ENCODE results near the gene BBOF1.

BBOF1 gene

DNA sequence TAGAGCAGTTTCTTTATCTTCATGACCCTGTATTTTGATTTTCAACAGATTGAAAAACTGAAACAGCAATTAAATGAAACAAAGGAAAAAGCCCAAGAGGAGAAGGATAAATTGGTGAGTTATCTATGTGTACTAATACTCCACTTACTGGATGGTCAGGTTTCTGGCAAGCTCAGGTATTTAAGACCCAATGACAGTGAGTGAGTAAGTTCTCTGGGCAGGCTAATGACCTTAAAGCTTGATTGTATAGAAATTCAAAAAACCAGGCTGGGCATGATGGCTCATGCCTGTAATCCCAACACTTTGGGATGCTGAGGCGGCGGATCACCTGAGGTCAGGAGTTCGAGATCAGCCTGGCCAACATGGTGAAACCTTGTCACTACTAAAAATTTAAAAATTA, 10.0 kb downstream of the BBOF1 start:
- DNase-seq (ENCODE audit: low spot score): no peak

DNA sequence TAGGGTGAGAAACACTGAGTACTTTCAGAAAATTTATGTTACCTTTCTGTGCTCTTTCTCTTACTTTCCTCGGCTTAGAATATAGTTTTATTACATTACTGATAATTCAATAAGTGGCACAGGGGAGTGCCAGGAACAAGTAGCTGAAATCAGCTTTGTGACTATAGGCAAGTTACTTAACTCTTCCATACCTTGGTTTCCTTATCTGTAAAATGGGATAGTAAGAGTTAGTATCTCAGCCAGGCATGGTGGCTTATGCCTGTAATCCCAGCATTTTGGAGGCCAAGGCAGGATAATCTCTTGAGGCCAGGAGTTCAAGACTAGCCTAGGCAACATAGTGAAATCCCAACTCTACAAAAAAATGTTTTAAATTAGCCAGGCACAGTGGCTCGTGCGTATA, 15.4 kb downstream of the BBOF1 start:
- no peak for DNase-seq (ENCODE audit: low spot score)

DNA sequence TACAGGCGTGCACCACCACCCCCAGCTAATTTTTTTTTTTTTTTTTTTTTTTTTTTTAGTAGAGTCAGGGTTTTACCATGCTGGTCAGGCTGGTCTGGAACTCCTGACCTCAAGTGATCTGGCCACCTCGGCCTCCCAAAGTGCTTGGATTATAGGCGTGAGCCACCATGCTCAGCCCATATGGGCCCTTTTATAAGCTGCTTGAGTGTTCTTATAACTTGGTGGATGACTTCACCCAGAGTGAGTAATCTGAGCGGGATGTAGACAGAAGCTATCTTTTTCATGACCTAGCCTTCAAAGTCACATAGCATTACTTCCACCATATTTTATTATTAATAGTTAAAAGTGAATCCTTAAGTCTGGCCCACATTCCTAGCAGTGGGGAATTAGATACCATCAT, 16.4 kb downstream of the BBOF1 start:
- DNase-seq (ENCODE audit: low spot score): no peak

DNA sequence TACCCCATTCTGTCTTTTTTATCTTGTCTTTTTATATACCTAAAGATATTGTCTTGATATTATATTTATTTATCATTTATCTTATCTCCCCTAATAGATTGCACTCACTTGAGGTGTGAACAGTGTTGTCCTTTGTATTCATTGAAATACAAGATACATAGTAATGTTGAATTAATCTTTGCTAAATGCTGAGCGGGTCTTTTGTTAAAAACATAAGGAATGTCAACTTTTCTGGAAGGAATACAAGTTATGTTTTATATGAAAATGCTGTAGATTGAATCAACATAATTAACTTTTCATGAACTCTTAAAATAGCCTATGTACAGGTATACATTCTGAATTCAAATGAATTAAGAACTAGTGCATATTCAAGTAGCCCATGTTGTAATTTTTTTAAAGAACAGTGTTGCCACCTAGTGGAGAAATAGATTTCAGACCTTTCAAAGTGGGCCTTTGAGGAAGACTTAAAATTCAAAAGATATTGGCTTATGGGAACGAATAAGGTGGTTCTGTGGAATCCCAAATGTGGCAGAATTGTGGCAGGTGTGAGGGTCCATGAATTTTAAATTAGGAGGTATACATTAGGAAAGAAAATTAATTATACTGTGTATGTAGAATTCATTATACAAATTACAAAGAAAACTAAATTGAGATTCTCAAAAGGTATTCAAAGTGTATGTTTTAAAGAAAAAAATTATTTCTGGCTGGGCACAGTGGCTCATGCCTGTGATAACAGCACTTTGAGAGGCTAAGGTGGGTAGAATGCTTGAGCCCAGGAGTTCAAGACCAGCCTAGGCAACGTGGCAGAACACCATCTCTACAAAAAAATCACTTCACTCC, 19.1 kb downstream of the BBOF1 start:
- peak; percentile 69 for DNase-seq (ENCODE audit: low spot score)

DNA sequence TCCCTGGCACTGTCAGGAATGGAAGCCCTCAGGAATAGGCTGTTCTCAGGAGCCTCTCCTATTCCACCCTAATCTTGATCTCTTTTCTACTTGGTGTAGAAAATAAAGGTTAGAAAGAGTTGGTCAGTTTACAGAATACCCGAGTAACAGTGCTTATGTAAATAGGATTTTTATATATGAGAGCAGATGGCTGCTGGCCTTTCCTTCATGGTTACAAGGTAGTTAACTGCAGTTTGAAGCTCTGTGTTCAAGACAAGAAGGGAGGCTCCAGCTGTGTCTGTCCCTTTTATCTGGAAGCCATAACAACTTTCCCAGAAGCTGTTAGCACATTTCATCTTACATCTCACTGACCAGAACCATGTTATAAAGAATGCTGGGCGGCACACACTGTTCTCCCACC, 23.1 kb downstream of the BBOF1 start:
- DNase-seq (ENCODE audit: low spot score): no peak

DNA sequence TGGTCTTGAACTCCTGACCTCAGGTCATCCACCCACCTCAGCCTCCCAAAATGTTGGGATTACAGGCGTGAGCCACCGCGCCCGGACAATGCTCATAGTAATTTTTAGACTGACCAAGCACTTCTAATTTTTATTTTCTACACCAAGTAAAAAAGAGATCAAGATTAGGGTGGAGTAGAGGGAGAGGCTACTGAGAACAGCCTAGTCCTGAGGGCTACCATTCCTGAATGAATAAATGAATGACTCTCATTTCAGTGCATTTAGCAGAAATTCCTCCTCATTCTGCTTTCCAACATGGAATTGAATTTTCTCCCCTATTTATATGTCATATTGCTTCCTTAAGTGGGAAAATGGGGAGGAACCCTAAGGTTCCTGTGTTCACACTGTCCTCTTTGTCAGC, 26.4 kb downstream of the BBOF1 start:
- DNase-seq (ENCODE audit: low spot score): no peak

DNA sequence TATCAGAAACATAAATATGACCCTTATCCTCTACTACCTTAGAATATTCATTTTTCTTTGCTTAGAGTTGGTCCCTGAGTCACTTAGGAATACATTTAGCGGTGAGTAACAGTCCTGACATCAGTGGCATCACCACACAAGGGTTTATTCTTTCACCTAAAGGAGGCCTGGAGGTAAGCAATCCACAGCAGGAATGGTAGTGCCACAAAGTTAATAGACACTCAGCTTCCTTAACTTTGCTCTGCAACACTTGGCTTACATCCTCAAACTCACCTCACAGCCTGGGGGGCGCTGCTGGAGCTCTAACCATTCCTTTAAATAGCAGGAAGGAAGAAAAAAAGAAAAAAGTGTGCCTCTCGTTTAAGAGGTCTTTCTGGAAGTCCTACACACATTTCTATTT, 29.1 kb downstream of the BBOF1 start:
- no peak for DNase-seq (ENCODE audit: low spot score)

DNA sequence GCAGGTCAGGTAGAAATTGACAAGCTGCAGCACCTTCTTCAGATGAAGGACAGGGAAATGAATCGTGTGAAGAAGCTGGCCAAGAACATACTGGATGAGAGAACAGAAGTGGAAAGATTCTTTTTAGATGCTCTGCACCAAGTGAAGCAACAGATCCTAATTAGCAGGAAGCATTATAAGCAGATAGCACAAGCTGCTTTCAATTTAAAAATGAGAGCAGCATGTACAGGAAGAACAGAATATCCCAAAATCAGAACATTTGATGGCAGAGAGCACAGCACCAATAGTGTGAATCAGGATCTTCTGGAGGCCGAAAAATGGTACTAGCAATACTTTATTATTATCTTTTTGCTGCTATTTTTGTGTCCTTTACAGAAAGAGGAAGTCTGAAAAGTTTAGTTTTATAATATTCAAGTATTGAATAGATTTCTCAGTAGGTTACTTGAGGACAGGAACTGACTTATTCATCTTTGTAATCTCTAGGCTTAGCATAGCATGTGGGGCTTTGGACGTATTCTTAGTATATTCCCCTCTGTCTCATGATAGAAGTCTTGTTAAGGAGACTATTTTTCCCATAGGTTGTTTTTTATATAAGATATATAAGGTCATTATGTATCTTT, 30.8 kb downstream of the BBOF1 start:
- DNase-seq (ENCODE audit: low spot score): no peak

DNA sequence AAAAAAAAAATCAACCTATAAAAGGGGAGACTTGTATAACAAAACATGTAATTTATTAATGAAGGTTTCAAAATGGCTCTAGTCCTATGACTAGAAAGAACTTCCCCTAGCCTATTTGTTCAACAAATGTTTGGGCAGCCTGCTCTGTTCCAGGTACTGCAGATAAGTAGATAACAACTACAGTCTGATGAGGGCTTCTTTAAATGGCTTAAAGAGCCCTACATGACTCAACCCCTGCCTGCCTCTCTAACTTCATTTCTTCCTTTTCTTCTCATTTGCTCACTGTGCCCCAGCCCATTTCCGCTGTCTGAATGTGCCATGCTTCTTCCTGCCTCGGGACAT, 43.6 kb downstream of the BBOF1 start:
- no peak for DNase-seq (ENCODE audit: low spot score)

DNA sequence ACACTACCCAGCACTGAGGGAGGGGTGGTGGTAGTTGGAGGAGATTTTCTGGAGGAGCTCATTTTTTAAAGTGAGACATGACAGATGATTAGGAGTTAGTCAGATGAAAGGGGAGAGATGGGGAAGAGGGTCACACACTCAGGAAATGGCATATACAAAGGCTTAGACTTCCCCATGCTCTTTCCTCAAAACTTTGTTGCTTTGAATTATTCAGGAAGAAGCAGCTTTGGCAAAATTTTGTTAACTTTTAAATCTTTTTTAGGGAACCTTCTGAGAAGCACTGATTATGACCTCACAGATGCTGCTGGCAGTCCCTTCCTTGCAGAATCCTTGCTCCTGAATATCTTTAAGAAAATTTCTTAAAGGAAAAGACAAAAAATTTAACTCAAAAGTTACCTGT, 45.3 kb downstream of the BBOF1 start:
- no peak for DNase-seq (ENCODE audit: low spot score)

DNA sequence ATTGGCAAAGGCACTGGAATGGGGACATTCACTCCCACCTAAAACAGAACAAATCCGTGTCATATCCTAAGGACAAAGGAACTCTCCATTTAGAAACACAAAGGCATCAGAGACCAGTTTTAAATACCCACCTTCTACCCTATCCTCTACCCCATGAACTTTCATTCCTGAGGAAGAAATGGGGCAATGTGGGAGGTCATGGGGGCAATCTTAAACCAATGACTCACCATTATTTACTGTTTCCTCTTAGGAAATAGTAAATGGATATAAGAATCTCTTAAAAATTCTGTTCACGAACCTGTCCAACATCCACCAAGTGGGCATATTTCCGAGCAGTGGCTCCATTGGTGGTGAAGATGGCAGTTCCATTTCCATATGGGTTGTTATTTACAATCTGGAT, 45.7 kb downstream of the BBOF1 start:
- DNase-seq (ENCODE audit: low spot score): no peak

DNA sequence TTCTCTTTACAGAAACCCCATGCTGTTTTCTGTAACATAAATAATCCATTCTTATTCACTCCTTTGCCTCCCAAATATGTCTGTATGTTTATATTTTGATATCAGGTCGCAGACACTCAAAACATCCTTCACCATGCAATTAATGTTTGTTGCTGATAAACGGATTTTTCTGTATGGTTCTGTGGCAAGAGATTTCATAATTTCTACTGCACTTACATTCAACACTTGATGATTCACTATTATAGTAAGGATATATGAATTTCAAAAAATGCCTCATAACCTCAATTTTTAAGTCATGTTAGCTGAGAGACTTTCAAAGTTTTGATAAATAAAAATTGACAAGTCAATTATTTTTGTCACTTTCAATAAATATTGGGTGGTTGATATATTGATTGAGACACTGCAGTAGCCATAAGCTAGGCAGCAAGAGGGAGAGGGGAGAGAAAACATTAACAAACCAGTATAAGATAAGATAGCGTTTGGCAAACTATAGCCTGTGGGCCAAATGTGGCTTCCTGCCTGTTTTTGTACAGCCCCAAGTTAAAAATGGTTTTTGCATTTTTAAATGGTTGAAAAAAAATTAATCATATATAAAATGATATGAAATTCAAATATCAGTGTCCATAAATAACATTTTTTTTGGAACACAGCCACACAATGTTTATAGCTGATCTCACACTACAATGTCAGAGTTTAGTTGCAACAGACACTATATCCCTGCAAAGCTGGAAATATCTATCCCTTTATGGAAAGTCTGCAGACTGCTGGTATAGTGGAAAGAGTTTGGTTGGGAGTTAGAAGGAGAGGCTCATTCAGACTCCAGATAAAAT, 46.8 kb downstream of the BBOF1 start:
- DNase-seq (ENCODE audit: low spot score): no peak

DNA sequence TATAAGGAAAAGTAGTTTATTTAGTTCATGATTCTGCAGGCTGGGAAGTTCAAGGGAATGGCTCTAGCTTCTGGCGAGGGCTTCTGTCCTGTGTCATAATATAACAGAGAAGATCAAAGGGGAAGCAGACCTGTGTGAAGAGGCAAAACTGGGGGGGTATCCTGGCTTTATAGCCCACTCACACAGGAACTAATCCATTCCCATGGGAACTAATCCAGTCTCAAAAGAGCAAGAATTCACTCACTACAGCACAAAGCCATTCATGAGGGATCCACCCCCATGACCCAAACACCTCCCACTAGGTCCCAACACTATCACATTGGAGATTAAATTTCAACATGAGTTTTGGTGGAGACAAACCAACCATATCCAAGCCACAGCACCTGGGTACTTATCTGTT, 58.3 kb downstream of the BBOF1 start:
- DNase-seq (ENCODE audit: low spot score): no peak

DNA sequence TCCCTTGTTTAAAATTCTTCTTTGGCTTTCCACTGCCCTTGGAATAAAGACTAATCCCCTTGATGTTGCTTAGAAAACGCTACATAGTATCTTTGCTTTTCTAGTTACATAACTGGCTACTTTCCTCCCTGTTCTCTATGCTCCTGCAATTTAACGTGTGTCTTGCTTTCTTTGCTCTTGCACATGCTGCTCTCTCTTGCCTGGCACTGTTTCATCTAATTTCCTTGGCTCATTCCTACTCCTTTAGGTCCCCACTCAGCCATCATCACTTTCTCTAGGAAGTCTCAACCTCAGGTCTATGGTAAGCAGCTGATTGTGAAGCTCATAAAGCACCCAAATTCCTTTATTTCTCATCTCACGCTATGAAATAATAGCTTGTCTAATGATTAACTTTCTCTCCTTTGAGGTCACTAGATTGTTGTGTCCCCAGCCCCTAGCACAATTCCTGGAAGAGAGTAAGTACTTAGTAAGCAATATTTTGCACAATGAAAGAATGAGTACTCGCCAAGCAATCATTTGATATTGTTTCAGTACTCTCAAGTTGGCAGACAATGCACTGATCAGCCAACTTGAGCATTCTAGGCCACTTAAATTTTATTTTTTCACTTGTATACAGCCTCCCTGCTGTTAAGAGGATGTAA, 61.8 kb downstream of the BBOF1 start:
- DNase-seq (ENCODE audit: low spot score): no peak

DNA sequence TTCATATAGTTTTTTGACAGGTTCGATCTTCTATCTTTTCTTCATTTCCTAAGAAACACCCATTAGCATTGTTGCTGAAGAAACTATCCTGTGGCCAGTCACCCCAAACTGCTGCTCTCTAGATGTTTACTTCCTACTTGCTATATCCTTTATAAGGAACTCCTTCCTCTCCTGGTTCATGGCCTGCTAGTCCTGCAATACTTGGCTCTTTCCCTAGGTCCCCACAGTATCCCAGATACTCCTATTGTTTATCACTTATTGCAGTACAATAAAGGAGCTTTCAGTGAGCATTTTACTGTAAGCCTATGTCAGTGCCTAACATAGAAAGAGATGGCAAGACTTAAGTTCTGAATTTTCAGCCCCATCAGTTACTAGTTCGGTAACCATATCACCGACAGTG, 62.3 kb downstream of the BBOF1 start:
- DNase-seq (ENCODE audit: low spot score): no peak

DNA sequence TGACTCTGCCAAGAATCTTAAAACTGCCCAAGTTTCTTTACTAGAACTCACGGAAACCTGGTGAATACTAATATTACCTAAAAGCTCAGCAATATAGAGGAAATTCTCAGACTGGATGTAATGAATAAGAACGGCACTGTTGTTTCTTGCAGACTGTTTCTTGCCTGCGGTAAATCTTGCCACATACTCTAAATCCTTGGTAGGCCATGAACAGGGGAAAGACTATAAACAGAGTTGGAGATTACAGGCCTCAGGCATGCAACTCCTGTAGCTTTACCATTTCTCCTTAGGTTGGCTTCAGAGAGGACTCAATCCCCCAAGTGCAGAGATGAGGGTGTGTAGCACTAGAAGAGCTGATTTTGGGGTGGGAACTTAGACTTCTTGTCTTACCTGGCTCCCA, 64.0 kb downstream of the BBOF1 start:
- DNase-seq (ENCODE audit: low spot score): no peak

DNA sequence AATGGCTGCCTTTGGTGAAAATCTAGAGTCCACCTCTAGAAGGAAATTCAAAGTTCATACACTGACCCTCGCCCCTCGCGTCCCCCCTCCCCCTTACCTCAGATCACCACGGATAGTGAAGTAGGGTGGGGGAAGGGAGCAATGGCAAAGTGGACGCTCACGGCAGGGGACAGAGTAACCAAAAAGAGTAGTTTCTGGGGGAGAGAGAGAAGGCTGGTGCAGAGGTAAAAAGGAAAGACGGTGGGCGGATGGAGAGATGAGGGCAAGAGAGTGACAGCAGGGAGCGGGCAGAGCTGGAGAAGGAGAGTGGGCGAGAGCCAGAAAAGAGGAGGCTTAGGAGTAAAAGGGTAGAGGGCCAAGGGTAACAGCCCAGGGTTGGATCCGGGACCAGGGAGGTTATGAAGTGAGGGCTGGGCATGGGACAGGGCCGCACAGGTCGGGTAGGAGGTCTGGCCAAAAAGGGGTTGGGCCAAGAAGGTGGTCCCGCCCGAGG, 64.7 kb downstream of the BBOF1 start:
- no peak for DNase-seq (ENCODE audit: low spot score)

DNA sequence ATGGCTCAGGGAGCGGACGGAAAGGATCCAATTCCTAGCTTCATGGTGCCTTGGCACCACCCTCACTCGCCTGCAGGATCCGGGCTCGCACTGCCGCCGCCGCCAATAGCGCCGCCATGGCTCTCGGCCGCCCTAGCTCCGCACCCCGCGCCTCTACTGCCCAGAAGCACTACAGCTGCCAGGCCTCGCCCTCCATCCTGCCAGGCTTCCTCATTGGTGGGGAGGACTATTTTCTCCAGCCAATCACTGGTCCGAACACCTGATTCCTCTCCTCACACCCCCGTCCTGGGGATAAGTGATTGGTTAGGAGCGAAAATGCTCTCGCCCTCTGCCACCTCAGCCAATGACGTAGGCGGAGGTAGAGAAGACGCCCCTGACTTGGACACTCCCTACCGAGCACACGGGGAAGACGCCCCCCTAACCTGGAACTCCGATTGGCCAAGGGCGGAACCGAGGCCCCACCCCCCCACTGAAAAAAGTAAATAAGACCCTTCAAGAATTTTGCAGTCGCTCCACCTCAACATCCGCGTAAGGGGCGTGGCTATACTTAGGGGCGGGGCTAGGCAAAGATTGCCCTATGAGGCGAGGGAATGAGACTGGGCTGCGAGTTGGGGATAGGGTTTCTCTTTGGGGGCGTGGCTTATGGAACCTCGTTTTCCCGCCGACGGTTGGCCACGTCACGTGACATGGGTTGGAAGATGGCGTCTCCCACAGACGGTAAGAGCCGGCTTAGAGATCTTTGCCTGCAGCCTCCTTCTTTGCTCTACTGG, 65.3 kb downstream of the BBOF1 start, which contains the start of the genes ALDH6A1 and LIN52:
ALDH6A1 (minus strand) TSS at position 177 of the 770 bp plus-strand sequence; CDS start at position 118, 59 bp downstream.
LIN52 (plus strand) TSS at position 680 of the 770 bp plus-strand sequence; CDS start at position 699, 19 bp downstream.
- peak; percentile 98 for DNase-seq (ENCODE audit: low spot score)

DNA sequence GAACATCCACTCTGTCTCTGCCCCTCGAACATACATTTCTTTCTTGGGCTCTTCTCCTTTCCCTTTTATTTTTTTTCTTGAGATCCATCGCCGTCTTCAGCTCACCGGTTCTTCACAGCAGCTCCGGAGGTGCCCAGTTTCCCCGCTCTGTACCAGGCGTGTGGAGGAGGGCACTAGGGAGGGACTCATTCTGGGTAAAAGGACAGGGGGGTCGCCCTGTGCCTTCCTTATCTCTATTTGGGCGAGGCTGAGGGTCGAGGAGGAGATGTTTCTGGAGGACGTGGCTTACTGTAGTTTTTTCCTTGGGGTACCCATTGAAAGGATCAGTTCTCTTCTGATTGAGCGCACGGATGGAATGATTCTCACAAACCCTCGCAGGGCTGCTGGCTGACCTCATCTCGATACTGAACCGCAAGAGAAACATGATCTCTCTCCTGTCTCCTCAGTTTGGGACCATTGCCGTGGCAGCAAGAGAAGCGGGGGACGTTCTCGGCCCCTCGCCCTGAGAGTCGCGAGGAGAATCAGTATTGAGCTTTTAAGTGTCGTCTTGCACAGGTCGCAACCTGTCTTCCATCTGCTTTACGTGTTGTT, 66.0 kb downstream of the BBOF1 start:
- no peak for DNase-seq (ENCODE audit: low spot score)

DNA sequence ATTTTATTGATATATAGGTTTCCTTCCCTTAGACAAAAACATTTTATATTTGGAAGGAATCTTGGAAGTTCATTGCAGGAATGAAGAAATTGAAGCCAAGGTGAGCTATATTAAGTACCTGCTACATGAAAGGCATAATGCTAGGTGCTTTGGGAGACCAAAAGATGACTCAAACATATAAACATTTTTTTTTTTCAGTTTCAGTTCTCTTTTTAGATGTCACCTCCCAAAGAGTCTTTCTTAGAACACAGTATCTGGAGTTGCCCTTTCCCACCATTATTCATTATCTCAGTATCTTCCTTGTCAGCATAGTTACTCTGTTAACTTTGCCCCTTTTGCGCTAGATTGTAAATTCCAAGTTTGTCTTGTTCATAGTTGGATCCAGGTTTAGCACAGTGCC, 66.7 kb downstream of the BBOF1 start:
- peak; percentile 35 for DNase-seq (ENCODE audit: low spot score)
